ENCODE data around the gene GOLGA8N. TPM values are rescaled to one million over a fixed set of nuclear protein-coding genes. Genes with fewer than 3 reads are reported as not detected.
"Not testable (repeated sequence)": the region's sequence is repeated elsewhere in the genome, so short reads cannot be mapped to it uniquely, and the experiment has no call there.

The GOLGA8N gene
- 1 to 10 TPM; 4.7 to 6.8 TPM for total RNA-seq
- polyA plus RNA-seq: 1 to 10 TPM; 1.1 to 1.2 TPM

GRCh38 chr15:32593151-32593550, at the start of gene GOLGA8N:
Gene GOLGA8N (plus strand): TSS chr15:32593456.
- DNase-seq (ENCODE audit: low spot score); H3K4me1 ChIP-seq (ENCODE audit: control insufficient read depth in 4 of 4, insufficient read depth in 4 of 4, low read length in 3 of 4); H3K9ac ChIP-seq (ENCODE audit: low read depth in 1 of 2, low read length in 2 of 2); H3K27ac ChIP-seq (ENCODE audit: low read depth in 1 of 2, low read length in 2 of 2); H3K27me3 ChIP-seq (ENCODE audit: control insufficient read depth in 4 of 4, insufficient read depth in 4 of 4, low read length in 3 of 4); H3K9me3 ChIP-seq (ENCODE audit: control insufficient read depth in 4 of 4, low read length in 3 of 4); H3K36me3 ChIP-seq (ENCODE audit: control insufficient read depth in 4 of 4, insufficient read depth in 3 of 4, low read depth in 1 of 4, low read length in 3 of 4); H3K4me3 ChIP-seq (ENCODE audit: low read depth in 1 of 3, low read length in 3 of 3): not testable (repeated sequence)
- WGBS: 91% methylated on average over 7 of the region's 8 CpGs

- not testable (repeated sequence) for DNase-seq (ENCODE audit: low spot score); H3K27me3 ChIP-seq (ENCODE audit: control insufficient read depth in 4 of 4, insufficient read depth in 4 of 4, low read length in 3 of 4); H3K4me3 ChIP-seq (ENCODE audit: low read depth in 1 of 3, low read length in 3 of 3); H3K36me3 ChIP-seq (ENCODE audit: control insufficient read depth in 4 of 4, insufficient read depth in 3 of 4, low read depth in 1 of 4, low read length in 3 of 4); H3K27ac ChIP-seq (ENCODE audit: low read depth in 1 of 2, low read length in 2 of 2); H3K9ac ChIP-seq (ENCODE audit: low read depth in 1 of 2, low read length in 2 of 2); H3K4me1 ChIP-seq (ENCODE audit: control insufficient read depth in 4 of 4, insufficient read depth in 4 of 4, low read length in 3 of 4); H3K9me3 ChIP-seq (ENCODE audit: control insufficient read depth in 4 of 4, low read length in 3 of 4)
- whole genome bisulfite sequencing: no CpG with 5 or more reads among the region's 1 CpG
Observed at GRCh38 chr15:32543456-32543855, 49.8 kb upstream of the GOLGA8N start.

- H3K27me3 ChIP-seq (ENCODE audit: control insufficient read depth in 4 of 4, insufficient read depth in 4 of 4, low read length in 3 of 4); H3K9ac ChIP-seq (ENCODE audit: low read depth in 1 of 2, low read length in 2 of 2); H3K9me3 ChIP-seq (ENCODE audit: control insufficient read depth in 4 of 4, low read length in 3 of 4); H3K4me3 ChIP-seq (ENCODE audit: low read depth in 1 of 3, low read length in 3 of 3); H3K27ac ChIP-seq (ENCODE audit: low read depth in 1 of 2, low read length in 2 of 2); DNase-seq (ENCODE audit: low spot score); H3K4me1 ChIP-seq (ENCODE audit: control insufficient read depth in 4 of 4, insufficient read depth in 4 of 4, low read length in 3 of 4); H3K36me3 ChIP-seq (ENCODE audit: control insufficient read depth in 4 of 4, insufficient read depth in 3 of 4, low read depth in 1 of 4, low read length in 3 of 4): not testable (repeated sequence)
- WGBS: no CpG with 5 or more reads among the region's 9 CpGs
Observed at GRCh38 chr15:32545129-32545528, 48.1 kb upstream of the GOLGA8N start.

- not testable (repeated sequence) for H3K9ac ChIP-seq (ENCODE audit: low read depth in 1 of 2, low read length in 2 of 2); H3K27me3 ChIP-seq (ENCODE audit: control insufficient read depth in 4 of 4, insufficient read depth in 4 of 4, low read length in 3 of 4); DNase-seq (ENCODE audit: low spot score); H3K27ac ChIP-seq (ENCODE audit: low read depth in 1 of 2, low read length in 2 of 2); H3K9me3 ChIP-seq (ENCODE audit: control insufficient read depth in 4 of 4, low read length in 3 of 4); H3K4me1 ChIP-seq (ENCODE audit: control insufficient read depth in 4 of 4, insufficient read depth in 4 of 4, low read length in 3 of 4); H3K4me3 ChIP-seq (ENCODE audit: low read depth in 1 of 3, low read length in 3 of 3); H3K36me3 ChIP-seq (ENCODE audit: control insufficient read depth in 4 of 4, insufficient read depth in 3 of 4, low read depth in 1 of 4, low read length in 3 of 4)
Observed at GRCh38 chr15:32554587-32554986, 38.7 kb upstream of the GOLGA8N start.

- 83% methylated on average over 6 of the region's 6 CpGs for WGBS
- H3K27me3 ChIP-seq (ENCODE audit: control insufficient read depth in 4 of 4, insufficient read depth in 4 of 4, low read length in 3 of 4); H3K4me3 ChIP-seq (ENCODE audit: low read depth in 1 of 3, low read length in 3 of 3); H3K9ac ChIP-seq (ENCODE audit: low read depth in 1 of 2, low read length in 2 of 2); H3K36me3 ChIP-seq (ENCODE audit: control insufficient read depth in 4 of 4, insufficient read depth in 3 of 4, low read depth in 1 of 4, low read length in 3 of 4); H3K9me3 ChIP-seq (ENCODE audit: control insufficient read depth in 4 of 4, low read length in 3 of 4); H3K27ac ChIP-seq (ENCODE audit: low read depth in 1 of 2, low read length in 2 of 2); H3K4me1 ChIP-seq (ENCODE audit: control insufficient read depth in 4 of 4, insufficient read depth in 4 of 4, low read length in 3 of 4); DNase-seq (ENCODE audit: low spot score): not testable (repeated sequence)
Observed at GRCh38 chr15:32562198-32562597, 31.1 kb upstream of the GOLGA8N start.

GRCh38 chr15:32568988-32569387, 24.3 kb upstream of the GOLGA8N start:
- H3K9ac ChIP-seq (ENCODE audit: low read depth in 1 of 2, low read length in 2 of 2); H3K27ac ChIP-seq (ENCODE audit: low read depth in 1 of 2, low read length in 2 of 2); DNase-seq (ENCODE audit: low spot score); H3K27me3 ChIP-seq (ENCODE audit: control insufficient read depth in 4 of 4, insufficient read depth in 4 of 4, low read length in 3 of 4); H3K36me3 ChIP-seq (ENCODE audit: control insufficient read depth in 4 of 4, insufficient read depth in 3 of 4, low read depth in 1 of 4, low read length in 3 of 4); H3K4me1 ChIP-seq (ENCODE audit: control insufficient read depth in 4 of 4, insufficient read depth in 4 of 4, low read length in 3 of 4); H3K9me3 ChIP-seq (ENCODE audit: control insufficient read depth in 4 of 4, low read length in 3 of 4); H3K4me3 ChIP-seq (ENCODE audit: low read depth in 1 of 3, low read length in 3 of 3): not testable (repeated sequence)
- WGBS: 33% methylated on average over 1 of the region's 3 CpGs

GRCh38 chr15:32578482-32578881, 14.8 kb upstream of the GOLGA8N start:
- not testable (repeated sequence) for H3K9ac ChIP-seq (ENCODE audit: low read depth in 1 of 2, low read length in 2 of 2); DNase-seq (ENCODE audit: low spot score); H3K27me3 ChIP-seq (ENCODE audit: control insufficient read depth in 4 of 4, insufficient read depth in 4 of 4, low read length in 3 of 4); H3K27ac ChIP-seq (ENCODE audit: low read depth in 1 of 2, low read length in 2 of 2); H3K36me3 ChIP-seq (ENCODE audit: control insufficient read depth in 4 of 4, insufficient read depth in 3 of 4, low read depth in 1 of 4, low read length in 3 of 4); H3K4me1 ChIP-seq (ENCODE audit: control insufficient read depth in 4 of 4, insufficient read depth in 4 of 4, low read length in 3 of 4); H3K4me3 ChIP-seq (ENCODE audit: low read depth in 1 of 3, low read length in 3 of 3); H3K9me3 ChIP-seq (ENCODE audit: control insufficient read depth in 4 of 4, low read length in 3 of 4)
- WGBS: 71% methylated on average over 1 of the region's 4 CpGs

- H3K27ac ChIP-seq (ENCODE audit: low read depth in 1 of 2, low read length in 2 of 2); H3K9ac ChIP-seq (ENCODE audit: low read depth in 1 of 2, low read length in 2 of 2); DNase-seq (ENCODE audit: low spot score); H3K27me3 ChIP-seq (ENCODE audit: control insufficient read depth in 4 of 4, insufficient read depth in 4 of 4, low read length in 3 of 4); H3K36me3 ChIP-seq (ENCODE audit: control insufficient read depth in 4 of 4, insufficient read depth in 3 of 4, low read depth in 1 of 4, low read length in 3 of 4); H3K9me3 ChIP-seq (ENCODE audit: control insufficient read depth in 4 of 4, low read length in 3 of 4); H3K4me3 ChIP-seq (ENCODE audit: low read depth in 1 of 3, low read length in 3 of 3); H3K4me1 ChIP-seq (ENCODE audit: control insufficient read depth in 4 of 4, insufficient read depth in 4 of 4, low read length in 3 of 4): not testable (repeated sequence)
- 86% methylated on average over 3 of the region's 4 CpGs for WGBS
Observed at GRCh38 chr15:32585844-32586243, 7.4 kb upstream of the GOLGA8N start.

GRCh38 chr15:32609518-32609917, 16.3 kb downstream of the GOLGA8N start:
- H3K9ac ChIP-seq (ENCODE audit: low read depth in 1 of 2, low read length in 2 of 2); H3K4me3 ChIP-seq (ENCODE audit: low read depth in 1 of 3, low read length in 3 of 3); H3K9me3 ChIP-seq (ENCODE audit: control insufficient read depth in 4 of 4, low read length in 3 of 4); DNase-seq (ENCODE audit: low spot score); H3K27ac ChIP-seq (ENCODE audit: low read depth in 1 of 2, low read length in 2 of 2); H3K27me3 ChIP-seq (ENCODE audit: control insufficient read depth in 4 of 4, insufficient read depth in 4 of 4, low read length in 3 of 4); H3K36me3 ChIP-seq (ENCODE audit: control insufficient read depth in 4 of 4, insufficient read depth in 3 of 4, low read depth in 1 of 4, low read length in 3 of 4); H3K4me1 ChIP-seq (ENCODE audit: control insufficient read depth in 4 of 4, insufficient read depth in 4 of 4, low read length in 3 of 4): not testable (repeated sequence)
- WGBS: 84% methylated on average over 2 of the region's 2 CpGs

All from liver (tissue), 9 donors.